Measurements from ENCODE around the gene SVEP1.

SVEP1 gene

DNA sequence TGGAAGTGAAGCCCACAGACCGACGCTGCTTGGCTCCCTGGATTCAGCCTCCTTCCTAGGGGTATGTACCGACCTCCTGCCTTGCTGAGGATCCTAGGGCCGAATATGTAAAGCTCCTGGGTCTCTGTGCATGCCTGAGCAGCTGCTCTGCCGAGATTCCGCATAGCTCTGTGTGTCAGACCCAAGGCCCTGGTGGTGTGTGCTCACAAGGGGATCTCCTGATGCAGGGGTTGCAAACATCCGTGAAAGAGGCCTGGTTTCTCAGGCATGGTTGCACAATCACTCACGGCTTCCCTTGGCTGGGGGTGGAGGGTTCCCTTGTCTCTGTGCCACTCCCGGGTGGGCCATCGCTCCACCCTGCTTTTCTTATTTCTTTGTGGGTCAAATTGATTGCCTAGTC is 19.9 kb upstream of the SVEP1 start:
- H3K4me3 ChIP-seq (ENCODE audit: control insufficient read depth, low read depth, low read length): no peak overlapping the region
- DNase-seq (ENCODE audit: low read depth): no peak
- TF ChIP-seq, protein P1, sequence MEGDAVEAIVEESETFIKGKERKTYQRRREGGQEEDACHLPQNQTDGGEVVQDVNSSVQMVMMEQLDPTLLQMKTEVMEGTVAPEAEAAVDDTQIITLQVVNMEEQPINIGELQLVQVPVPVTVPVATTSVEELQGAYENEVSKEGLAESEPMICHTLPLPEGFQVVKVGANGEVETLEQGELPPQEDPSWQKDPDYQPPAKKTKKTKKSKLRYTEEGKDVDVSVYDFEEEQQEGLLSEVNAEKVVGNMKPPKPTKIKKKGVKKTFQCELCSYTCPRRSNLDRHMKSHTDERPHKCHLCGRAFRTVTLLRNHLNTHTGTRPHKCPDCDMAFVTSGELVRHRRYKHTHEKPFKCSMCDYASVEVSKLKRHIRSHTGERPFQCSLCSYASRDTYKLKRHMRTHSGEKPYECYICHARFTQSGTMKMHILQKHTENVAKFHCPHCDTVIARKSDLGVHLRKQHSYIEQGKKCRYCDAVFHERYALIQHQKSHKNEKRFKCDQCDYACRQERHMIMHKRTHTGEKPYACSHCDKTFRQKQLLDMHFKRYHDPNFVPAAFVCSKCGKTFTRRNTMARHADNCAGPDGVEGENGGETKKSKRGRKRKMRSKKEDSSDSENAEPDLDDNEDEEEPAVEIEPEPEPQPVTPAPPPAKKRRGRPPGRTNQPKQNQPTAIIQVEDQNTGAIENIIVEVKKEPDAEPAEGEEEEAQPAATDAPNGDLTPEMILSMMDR (conservative IDR thresholded peaks at IDR 0.05; ENCODE audit: control insufficient read depth, insufficient read depth, low read depth, low read length): no peak

DNA sequence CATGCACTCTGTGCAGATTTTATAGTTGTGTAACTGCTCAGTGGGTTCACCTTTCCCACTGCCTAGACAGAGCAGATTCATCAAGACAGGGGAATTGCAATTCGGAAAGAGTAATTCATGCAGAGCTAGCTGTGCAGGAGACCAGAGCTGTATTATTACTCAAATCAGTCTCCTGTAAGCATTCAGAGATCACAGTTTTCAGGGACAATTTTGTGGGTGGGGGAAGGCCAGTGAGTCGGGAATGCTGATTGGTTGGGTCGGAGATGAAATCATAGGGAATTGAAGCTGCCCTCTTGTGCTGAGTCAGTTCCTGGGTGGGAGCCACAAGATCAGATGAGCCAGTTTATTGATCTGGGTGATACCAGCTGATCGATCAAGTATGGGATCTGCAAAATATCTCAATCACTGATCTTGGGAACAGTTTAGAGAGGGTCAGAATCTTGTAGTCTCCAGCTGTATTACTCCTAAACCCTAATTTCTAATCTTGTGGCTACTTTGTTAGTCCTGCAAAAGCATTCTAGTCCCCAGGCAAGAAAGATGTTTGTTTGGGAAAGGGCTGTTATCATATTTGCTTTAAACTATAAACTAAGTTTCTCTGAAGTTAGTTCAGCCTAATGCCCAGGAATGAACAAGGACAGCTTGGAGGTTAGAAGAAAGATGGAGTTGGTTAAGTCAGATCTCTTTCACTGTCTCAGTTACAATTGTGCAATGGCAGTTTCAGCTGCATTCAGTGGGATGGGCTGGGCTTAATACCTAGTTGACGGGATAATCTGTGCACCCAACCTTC is 12.7 kb upstream of the SVEP1 start:
- TF ChIP-seq, protein P1 (conservative IDR thresholded peaks at IDR 0.05; ENCODE audit: control insufficient read depth, insufficient read depth, low read depth, low read length): no peak
- no peak overlapping the region for H3K4me3 ChIP-seq (ENCODE audit: control insufficient read depth, low read depth, low read length)
- DNase-seq (ENCODE audit: low read depth): peak; percentile 35

DNA sequence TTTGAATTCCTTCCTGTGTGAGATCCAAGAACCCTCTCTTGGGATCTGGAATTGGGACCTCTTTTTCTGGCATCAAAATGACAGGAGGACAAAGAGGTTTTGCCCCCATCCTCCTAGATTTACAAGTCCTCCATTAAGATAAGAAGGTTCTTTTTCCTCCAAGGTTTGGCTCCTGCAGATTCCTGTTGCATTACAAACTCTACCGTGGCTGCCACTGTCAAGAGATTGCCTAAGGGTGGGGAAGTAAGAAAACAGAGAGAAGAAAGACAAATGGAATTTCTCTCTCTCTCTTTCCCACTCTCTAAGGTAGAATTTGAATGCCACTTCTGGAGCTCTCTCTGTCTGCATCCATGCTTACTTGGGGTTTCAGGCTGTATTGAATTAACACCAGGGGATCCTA is 12.0 kb upstream of the SVEP1 start:
- TF ChIP-seq, protein P1 (conservative IDR thresholded peaks at IDR 0.05; ENCODE audit: control insufficient read depth, insufficient read depth, low read depth, low read length): no peak
- no peak for DNase-seq (ENCODE audit: low read depth)
- H3K4me3 ChIP-seq (ENCODE audit: control insufficient read depth, low read depth, low read length): no peak overlapping the region

DNA sequence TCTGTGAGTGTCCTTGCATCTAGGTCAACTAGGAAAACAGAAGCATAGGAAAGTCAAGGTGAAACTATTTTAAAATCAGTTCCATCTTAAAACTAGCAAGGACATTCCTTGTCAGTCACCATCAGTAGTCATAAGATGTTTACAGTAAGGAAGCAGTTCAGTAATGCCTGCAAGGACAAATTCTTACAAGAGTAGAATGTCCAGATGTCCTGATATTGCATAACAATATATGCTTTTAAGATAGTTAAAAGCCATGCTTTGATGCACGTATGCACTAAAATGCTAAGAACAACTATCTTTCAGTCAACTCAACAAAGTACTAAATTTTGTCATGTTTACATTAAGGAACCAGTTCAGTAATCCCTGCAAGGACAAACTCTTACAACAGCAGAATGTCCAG is 11.3 kb upstream of the SVEP1 start:
- TF ChIP-seq, protein P1 (conservative IDR thresholded peaks at IDR 0.05; ENCODE audit: control insufficient read depth, insufficient read depth, low read depth, low read length): no peak
- H3K4me3 ChIP-seq (ENCODE audit: control insufficient read depth, low read depth, low read length): no peak overlapping the region
- DNase-seq (ENCODE audit: low read depth): no peak

DNA sequence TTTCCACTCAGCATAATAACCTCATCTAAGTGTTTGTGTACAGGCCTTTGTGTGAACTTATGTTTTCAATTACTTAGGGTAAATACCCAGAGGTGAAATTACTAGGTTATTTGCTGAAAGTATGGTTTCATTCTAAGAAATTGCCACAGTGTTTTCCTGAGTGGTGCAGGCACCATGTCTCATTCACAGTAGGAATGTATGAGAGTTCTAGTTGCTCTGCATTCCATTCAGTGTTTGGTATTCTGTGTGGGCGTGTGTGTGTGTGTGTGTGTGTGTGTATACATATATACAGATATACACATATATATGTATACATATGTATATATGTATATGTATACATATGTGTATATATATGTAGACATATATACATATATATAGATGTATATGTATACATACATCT is 8.8 kb upstream of the SVEP1 start:
- TF ChIP-seq, protein P1 (conservative IDR thresholded peaks at IDR 0.05; ENCODE audit: control insufficient read depth, insufficient read depth, low read depth, low read length): no peak
- no peak for DNase-seq (ENCODE audit: low read depth)
- no peak overlapping the region for H3K4me3 ChIP-seq (ENCODE audit: control insufficient read depth, low read depth, low read length)

DNA sequence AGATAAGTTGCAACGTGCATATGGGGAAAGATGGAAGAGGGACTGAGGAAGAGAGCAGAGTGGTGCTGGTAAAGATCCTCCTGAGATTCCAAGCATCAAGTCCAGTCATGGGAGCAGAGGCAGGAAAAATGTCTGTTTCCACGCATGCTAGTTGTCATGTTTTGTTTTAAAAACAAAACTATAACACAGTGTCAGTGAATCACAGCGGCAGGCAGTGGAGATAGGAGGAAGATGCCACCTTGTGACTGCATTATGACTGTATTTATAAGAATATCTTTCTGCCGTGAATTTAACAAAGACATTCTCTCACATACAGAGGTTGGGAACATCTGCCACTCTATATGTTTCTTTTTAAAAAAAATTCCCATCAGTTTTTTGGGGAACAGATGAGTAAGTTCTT is 3.7 kb upstream of the SVEP1 start:
- TF ChIP-seq, protein P1 (conservative IDR thresholded peaks at IDR 0.05; ENCODE audit: control insufficient read depth, insufficient read depth, low read depth, low read length): peak; percentile 33
- H3K4me3 ChIP-seq (ENCODE audit: control insufficient read depth, low read depth, low read length): no peak overlapping the region

More for the DNA sequence above, 3.7 kb upstream of the SVEP1 start:
- DNase-seq (ENCODE audit: low read depth): peak; percentile 72

Data from fibroblast of mammary gland (primary cell).